ENCODE measurements around the gene MINDY4.

Gene MINDY4

DNA sequence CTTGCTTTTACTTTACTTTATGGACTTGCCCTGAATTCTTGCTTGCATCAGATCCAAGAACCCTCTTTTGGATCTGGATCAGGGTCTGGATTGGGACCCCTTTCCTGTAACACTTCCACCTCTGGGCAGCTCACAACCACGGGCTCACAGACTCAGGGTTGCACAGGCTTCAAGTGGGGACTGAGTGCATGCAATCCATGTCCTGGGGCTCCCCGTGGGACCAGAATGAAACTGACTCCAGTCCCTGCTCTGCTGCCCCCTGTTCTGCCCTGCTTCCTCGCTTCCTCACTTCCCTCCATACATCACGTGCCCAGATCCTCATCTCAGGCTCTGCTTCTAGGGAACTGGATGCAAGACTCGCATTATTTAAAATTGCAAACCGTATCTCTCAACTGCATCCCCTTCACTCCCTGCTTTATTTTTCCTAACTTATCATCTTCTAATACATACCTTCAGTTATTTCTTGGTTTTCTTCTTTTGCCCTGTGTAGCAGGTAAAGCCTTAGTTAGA lies 42.6 kb upstream of the MINDY4 start:
- DNase-seq (ENCODE audit: low read depth): no peak
- H3K4me3 ChIP-seq (ENCODE audit: low read depth, low read length): no peak overlapping the region
- TF ChIP-seq, protein P1, sequence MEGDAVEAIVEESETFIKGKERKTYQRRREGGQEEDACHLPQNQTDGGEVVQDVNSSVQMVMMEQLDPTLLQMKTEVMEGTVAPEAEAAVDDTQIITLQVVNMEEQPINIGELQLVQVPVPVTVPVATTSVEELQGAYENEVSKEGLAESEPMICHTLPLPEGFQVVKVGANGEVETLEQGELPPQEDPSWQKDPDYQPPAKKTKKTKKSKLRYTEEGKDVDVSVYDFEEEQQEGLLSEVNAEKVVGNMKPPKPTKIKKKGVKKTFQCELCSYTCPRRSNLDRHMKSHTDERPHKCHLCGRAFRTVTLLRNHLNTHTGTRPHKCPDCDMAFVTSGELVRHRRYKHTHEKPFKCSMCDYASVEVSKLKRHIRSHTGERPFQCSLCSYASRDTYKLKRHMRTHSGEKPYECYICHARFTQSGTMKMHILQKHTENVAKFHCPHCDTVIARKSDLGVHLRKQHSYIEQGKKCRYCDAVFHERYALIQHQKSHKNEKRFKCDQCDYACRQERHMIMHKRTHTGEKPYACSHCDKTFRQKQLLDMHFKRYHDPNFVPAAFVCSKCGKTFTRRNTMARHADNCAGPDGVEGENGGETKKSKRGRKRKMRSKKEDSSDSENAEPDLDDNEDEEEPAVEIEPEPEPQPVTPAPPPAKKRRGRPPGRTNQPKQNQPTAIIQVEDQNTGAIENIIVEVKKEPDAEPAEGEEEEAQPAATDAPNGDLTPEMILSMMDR (IDR thresholded peaks at IDR 0.05; ENCODE audit: insufficient read depth, low read depth, low read length, missing control alignments): no peak

DNA sequence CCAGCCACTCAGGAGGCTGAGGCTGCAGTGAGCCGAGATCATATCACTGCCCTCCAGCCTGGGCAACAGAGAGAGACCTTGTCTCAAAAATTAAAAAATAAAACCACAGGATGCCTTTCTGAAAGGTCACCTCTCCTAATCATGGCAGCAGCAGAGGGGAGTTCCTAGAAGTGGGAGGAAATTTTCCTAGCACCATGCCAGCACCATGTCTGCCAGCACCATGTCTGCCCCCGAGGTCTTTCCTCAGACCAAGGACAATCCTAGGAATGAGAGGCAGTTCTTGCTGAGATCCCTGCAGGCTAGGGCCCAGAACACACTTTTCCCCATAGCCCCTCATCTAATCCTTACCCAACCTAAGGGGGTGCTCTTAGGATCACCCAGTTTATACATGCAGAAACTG lies 41.6 kb upstream of the MINDY4 start:
- DNase-seq (ENCODE audit: low read depth): no peak
- TF ChIP-seq, protein P1 (IDR thresholded peaks at IDR 0.05; ENCODE audit: insufficient read depth, low read depth, low read length, missing control alignments): no peak
- H3K4me3 ChIP-seq (ENCODE audit: low read depth, low read length): no peak overlapping the region

DNA sequence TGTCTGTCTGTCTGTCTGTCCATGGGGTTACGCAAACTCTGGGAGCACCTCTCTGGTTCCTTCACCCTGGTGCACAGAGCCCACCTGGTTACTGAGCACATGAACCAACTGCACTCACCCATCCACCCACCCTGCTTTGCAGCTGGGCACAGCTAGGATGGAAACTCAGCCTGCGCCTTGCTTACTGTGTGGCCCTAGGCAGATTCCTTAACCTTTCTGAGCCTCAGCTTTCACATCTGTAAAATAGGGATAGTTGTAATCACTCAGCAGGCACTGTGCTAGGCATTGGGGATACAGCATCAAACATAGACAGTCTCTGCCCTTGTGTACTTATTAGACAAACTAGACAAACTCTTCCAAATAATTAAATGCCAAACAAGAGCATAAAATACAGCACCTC lies 41.1 kb upstream of the MINDY4 start:
- TF ChIP-seq, protein P1 (IDR thresholded peaks at IDR 0.05; ENCODE audit: insufficient read depth, low read depth, low read length, missing control alignments): no peak
- H3K4me3 ChIP-seq (ENCODE audit: low read depth, low read length): no peak overlapping the region
- DNase-seq (ENCODE audit: low read depth): no peak

DNA sequence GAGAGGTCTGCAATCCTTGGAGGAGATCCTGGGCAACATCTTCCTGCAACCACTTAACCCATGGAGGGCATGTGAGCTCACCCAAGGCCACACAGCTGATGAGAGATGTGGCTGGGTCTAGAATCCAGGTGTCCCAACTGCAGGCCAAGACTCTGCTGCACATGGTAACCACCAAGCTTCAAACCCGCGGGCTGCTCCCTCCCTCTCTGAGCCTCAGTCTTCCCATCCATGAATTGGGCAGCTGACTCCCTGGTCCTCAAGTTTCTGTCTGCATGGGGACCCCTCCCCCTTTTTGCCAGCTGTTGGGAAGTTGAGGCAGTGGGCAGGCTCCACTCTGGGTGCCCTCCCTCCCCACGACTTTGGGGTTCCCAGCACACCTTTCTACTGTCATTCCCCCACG lies 40.2 kb upstream of the MINDY4 start:
- no peak for DNase-seq (ENCODE audit: low read depth)
- TF ChIP-seq, protein P1 (IDR thresholded peaks at IDR 0.05; ENCODE audit: insufficient read depth, low read depth, low read length, missing control alignments): no peak
- no peak overlapping the region for H3K4me3 ChIP-seq (ENCODE audit: low read depth, low read length)

DNA sequence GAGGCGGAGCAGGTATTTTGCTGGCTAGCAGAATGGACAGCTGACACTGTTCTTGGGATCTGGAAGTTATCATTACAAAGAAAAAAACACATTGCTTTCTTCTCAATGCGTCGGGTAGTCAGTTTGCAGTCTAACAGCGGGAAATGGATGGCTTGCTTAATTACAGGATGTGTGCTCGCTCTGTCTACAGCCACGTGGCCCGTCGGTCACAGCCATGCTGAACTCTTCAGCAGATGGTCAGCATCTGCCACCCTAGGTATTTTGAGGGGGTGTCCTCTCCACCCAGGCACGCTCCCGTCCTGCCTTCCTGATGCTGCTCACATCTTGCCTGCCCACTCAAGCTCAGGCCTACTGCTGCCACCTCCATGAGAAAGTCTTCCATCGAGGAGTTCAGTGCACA lies 39.6 kb upstream of the MINDY4 start:
- DNase-seq (ENCODE audit: low read depth): no peak
- TF ChIP-seq, protein P1 (IDR thresholded peaks at IDR 0.05; ENCODE audit: insufficient read depth, low read depth, low read length, missing control alignments): no peak
- no peak overlapping the region for H3K4me3 ChIP-seq (ENCODE audit: low read depth, low read length)

DNA sequence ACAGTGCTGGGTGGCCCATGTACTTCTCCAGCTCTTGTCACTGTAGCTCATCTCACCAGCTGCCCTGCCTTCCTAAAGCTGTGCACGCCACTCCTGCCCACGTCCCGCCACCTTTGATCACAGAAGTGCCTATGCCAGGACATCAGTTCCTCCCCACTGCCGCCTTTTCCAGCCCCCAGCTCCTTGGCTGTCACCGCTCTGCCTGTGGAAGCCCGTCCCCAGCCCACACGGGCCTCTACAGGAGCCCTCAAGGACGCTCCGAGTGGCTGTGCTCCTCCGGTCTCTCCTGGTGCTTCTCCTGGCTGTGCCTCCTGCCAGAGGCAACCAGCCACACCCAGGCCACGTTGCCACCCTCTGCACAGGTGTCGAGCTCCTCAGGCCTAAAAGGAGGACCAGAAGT lies 38.6 kb upstream of the MINDY4 start:
- no peak for DNase-seq (ENCODE audit: low read depth)
- no peak overlapping the region for H3K4me3 ChIP-seq (ENCODE audit: low read depth, low read length)

DNA sequence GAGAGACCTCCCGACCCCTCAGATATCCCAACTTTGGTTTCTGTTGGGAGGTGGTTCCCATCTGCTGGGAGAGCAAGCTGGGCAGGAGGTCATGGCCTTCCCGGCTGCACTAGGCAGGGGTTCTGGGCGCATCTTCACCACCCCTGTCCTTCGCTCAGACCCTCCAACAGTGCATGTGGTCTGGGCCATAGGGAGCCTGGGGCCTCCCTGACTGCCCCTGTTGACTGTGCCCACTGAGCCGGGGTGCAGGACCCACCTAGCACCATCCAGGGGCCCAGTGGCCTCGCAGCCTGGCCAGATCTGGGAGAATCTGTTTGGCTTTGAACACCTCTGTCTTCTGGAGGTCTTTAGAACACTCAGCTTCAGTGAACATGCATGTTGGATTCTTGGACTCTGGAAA lies 38.0 kb upstream of the MINDY4 start:
- DNase-seq (ENCODE audit: low read depth): no peak
- no peak overlapping the region for H3K4me3 ChIP-seq (ENCODE audit: low read depth, low read length)
- TF ChIP-seq, protein P1 (IDR thresholded peaks at IDR 0.05; ENCODE audit: insufficient read depth, low read depth, low read length, missing control alignments): no peak

More for the DNA sequence above, 38.6 kb upstream of the MINDY4 start:
- TF ChIP-seq, protein P1 (IDR thresholded peaks at IDR 0.05; ENCODE audit: insufficient read depth, low read depth, low read length, missing control alignments): no peak

Data from GM12865 (cell line).